ENCODE measurements around the gene C6orf136.
"Not testable (repeated sequence)": the region's sequence is repeated elsewhere in the genome, so short reads cannot be mapped to it uniquely, and the experiment has no call there.

The C6orf136 gene

GRCh38 chr6:30664994-30665767, 18.2 kb downstream of the C6orf136 start:
- DNase-seq, result no peak

- DNase-seq, result not testable (repeated sequence)
Observed at GRCh38 chr6:30666300-30666699, 19.4 kb downstream of the C6orf136 start.

DNA sequence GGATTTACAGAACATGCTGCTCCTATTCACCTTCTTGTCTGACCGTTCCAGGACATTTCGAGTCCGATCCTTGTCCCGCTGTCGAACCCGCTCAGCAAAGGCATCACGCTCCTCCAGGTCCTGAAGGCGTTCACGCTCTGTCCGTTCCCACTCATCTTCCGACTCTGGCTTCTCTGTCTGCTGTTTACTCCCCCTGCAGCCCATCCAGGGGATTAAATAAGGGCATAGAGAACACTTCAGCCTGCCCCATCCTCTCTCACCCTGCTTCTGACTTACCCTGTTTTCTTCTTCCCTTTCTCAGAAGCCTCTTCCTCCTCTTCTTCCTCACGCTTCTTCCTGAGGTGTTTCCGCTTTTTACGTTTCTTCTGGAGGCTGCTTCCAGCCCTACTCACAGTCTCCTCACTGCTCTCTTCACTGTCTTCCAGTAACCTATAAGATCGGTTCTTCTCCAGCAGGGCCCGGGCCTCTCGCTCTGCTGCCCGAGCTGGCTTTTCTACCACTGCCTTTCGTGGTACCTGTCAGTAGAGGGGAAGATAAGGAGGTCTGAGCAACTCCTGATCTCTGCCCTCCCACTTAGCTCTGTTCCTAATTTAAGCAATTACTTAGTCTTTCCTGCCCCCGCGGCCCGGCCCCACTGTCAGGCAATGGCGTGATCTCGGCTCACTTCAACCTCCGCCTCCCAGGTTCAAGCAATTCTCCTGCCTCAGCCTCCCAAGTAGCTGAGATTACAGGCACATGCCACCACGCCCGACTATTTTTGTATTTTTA, 24.0 kb downstream of the C6orf136 start:
- DNase-seq, result no peak

DNA sequence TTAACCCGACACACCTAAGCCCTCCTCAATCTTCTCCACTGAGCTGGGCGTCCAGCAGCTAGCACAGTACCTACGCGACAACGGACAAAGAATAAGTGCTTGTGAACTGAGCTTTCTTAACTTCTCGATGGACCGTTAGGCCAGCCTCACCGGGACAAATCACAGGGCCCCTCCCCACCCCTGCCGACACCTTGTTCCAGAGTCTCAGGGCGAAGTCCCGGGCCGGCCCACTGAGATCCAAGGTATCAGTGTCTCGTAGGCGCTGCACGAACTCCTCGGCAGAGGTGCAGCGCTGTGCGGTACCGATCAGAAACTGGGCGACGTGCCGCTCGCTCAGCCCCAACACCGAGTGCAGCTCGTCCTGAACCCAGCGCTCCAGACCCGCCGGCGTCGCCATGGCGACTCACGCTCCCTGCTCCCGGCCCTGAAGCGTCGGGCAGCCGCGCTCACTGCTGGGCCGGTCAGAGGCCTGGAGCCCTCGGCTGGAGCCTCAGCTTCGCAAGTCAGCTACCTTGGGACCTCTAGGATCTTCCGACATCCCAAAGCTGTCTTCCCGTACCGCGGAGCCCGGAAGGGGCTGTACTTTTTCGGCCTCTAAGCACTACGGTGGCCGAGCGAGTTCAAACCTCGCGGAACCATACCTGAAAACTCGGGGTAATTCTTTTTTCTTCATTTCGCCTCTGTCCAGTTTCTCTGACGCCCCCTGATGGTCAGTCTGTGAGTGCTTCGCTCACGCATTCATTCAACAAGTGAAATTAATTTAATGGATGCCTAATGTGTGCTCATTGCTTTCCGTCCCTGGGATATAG, 25.7 kb downstream of the C6orf136 start, which contains the start of gene DHX16:
DHX16 (minus strand) TSS at position 562 of the 809 bp plus-strand sequence; CDS start at position 397, 165 bp downstream.
- peak; percentile 97 for DNase-seq

DNA sequence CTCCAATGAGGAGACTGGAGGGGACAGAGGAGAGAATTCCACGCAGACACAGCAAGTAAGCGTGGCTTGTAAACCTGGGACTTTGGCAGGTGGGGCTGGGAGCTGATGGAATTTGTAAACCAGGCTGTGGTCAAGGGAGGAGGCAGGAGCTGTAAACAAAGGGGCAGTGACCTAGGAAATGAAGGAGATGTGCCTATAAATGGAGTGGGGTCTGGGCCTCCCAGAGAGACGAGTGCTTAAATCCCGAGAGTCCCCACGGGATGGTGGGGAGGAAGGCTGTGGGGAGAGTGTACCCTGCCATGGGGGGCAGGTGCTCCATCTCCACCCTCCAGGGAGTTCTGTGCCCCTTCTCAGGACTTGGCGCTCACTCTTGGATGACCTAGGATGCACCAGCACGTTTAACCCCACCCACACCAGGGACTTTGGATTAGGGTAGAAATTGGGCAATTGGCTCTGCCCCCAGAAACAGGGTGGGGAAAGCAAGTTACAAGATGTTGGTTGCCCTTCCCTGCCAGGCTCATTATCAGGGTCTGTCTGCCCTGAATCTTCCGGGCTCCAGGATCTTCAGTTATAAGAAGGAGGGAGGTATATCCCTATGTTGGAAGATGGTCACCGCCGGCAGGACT, 29.8 kb downstream of the C6orf136 start:
- no peak for DNase-seq

GRCh38 chr6:30678964-30679726, 32.2 kb downstream of the C6orf136 start:
- DNase-seq, result peak; percentile 90

DNA sequence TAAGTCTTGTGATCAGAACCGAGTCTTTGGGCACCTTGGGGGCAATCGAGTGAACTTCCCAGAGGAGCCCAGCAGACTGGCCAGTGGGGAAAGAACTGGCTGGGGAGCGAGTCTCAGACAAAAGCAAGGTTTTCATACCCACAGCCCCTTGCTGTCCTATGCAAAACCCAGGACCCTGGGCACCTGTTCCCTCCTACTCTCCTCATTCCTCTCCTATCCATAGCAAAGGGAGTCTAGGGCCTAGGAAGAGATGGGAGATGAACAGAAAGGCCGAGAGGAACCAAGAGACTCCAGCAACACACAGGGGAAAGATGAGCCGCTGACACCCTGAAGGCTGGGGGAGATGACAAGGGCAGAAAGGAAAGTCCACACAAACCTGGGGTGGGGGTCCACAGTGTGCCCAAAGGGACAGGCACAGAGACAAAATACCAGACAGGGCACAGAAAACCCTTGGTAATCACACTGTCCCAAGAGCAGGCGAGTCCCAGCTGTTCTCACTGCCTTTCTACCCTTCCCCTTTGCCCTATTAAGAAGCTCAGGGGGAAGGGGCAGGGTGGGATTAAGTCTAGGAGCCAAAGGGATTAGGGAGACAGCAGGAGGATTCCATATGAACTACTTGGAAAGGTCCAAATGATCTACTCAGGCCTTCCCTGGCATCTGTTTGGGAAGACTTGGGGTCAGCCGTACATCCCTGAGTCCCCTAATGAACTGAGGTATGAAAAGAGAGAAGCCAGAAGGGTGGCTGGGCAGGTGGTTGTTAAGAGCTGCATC, 33.0 kb downstream of the C6orf136 start:
- DNase-seq, result no peak

DNA sequence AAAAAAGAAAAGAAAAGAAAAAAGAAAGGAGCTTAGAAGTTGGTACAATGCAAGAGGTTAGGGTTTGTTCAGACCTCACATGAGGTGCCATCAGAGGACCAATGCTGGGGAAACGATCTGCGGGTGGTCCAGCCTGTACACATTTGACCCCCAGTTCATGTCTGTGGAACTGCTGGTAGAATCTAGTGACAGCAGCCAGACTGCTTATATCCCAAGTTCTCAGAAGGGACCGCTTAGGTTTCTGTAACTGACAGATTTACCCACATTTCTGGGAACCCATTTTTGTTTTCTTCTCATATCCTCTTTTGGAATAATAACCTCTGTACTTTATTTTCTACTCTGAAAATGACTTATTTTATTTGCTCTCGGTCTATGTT, 34.8 kb downstream of the C6orf136 start:
- no peak for DNase-seq

GRCh38 chr6:30682143-30683117, 35.5 kb downstream of the C6orf136 start:
- DNase-seq, result peak; percentile 88

- DNase-seq, result no peak
Observed at GRCh38 chr6:30683183-30683979, 36.4 kb downstream of the C6orf136 start.

DNA sequence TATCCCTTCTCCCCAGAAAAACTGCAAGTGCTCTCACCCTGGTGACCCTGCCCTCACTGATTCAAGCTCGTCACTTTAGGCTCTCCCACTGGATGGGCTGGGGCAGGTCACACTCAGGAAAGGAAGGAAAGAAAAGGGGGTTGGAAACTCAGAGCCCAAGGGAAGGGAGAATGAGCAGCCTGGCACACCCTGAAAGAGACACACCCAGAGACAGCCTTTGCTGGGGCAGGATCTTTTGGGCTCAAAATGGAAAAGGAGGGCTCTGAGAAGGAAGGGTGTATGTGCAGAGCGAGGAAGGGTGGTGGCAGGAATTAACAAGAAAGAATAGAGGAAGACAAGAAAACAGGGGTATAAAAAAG, 37.0 kb downstream of the C6orf136 start:
- DNase-seq, result no peak

DNA sequence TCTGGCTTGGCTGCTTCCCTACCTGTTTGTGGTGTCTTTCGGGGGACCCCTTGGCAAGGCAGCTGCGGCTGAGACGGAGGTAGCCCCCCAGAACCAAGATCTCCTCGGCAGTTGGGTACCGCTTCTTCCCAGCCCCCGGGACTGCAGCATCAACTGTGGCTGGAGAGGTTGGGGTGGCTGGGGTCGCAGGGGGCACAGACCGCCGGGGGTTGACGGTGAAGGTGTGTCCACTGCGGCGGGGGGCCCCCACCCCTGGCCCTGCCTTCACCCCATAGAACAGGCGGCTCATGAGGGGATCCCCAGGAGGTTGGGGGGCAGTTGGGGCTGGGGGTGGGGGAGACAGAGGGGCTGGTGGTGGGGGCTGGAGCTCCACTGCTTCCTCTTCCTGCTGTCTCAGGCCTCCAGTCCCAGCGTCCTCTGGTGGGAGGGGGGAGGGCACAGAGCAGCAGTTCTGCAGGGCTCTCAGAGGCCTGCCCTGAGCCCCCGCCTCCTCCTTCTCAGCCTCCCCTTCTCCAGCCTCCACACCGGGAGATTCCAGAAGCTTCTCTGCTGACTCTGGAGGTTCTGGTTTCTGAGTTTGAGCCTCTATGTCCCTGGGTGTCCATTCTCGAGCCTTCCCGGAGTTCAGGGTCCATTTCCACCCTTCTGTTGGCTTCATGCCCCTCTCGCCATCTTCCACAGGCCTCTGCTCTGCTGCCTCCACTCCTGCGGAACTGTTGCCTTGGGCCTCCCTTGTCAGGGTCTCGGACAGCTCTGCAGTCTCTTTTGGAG, 37.6 kb downstream of the C6orf136 start:
- DNase-seq, result peak; percentile 60

- DNase-seq, result no peak
Observed at GRCh38 chr6:30685157-30686008, 38.5 kb downstream of the C6orf136 start.

GRCh38 chr6:30686009-30686907, 39.3 kb downstream of the C6orf136 start, which contains the start of gene PPP1R18:
PPP1R18 (minus strand) TSS chr6:30686645; CDS start chr6:30686018, 627 bp downstream.
- peak; percentile 90 for DNase-seq

GRCh38 chr6:30686908-30687658, 40.1 kb downstream of the C6orf136 start:
- peak; percentile 97 for DNase-seq
